Nephron (organoid): ENCODE data around the gene CUBN.
A peak's percentile ranks its signal among the peaks of the same experiment; 100 is the strongest.

ENCODE experiments used
- H3K27ac Mint-ChIP-seq, 3 experiments: 2 replicates each; pipeline ENCODE4 v1.8.0; 2020; ENCODE audit warnings: mixed read lengths in 3 of 3, mild to moderate bottlenecking in 2 of 3, moderate library complexity in 1 of 3
- H3K27me3 Mint-ChIP-seq: 2 replicates; pipeline ENCODE4 v1.8.0; 2021; ENCODE audit warnings: low read depth, mild to moderate bottlenecking, moderate library complexity, mixed read lengths
- H3K36me3 Mint-ChIP-seq: 2 replicates; pipeline ENCODE4 v1.8.0; 2020; ENCODE audit warnings: low read depth, mixed read lengths
- H3K4me1 Mint-ChIP-seq: 2 replicates; pipeline ENCODE4 v1.8.0; 2020; ENCODE audit warnings: mixed read lengths
- H3K4me3 Mint-ChIP-seq, 3 experiments: 2 replicates each; pipeline ENCODE4 v1.8.0; 2020; ENCODE audit warnings: mild to moderate bottlenecking in 3 of 3, mixed read lengths in 3 of 3, moderate library complexity in 2 of 3
- H3K9me3 Mint-ChIP-seq: 2 replicates; pipeline ENCODE4 v1.8.0; 2020; ENCODE audit warnings: mixed read lengths
- TF ChIP-seq, protein P1 (sequence below), 3 experiments: fragments of 200-600 bp; sonication (generic); IDR thresholded peaks; one replicate each; pipeline ENCODE4 v1.5.0; 2021; ENCODE audit warnings: antibody characterized with exemption in 3 of 3; ENCODE audit not compliant: unreplicated experiment in 3 of 3

The CUBN gene

DNA sequence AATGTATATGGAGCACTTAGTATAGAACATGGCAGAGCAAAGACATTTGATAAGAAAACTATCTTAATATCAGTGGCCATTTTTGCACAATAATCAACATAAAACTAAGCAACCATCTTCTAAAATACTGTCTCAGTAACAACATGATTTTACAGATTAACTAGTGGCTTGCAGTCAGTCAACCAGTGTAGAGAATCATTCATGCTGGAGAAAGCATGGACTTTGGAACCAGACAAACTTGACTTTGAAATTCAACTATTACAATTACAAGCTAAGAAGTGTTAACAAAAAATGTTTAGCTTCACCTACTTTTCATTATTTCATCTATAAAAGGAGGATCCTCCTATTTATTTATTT lies 27.7 kb downstream of the CUBN start:
- TF ChIP-seq, protein P1, sequence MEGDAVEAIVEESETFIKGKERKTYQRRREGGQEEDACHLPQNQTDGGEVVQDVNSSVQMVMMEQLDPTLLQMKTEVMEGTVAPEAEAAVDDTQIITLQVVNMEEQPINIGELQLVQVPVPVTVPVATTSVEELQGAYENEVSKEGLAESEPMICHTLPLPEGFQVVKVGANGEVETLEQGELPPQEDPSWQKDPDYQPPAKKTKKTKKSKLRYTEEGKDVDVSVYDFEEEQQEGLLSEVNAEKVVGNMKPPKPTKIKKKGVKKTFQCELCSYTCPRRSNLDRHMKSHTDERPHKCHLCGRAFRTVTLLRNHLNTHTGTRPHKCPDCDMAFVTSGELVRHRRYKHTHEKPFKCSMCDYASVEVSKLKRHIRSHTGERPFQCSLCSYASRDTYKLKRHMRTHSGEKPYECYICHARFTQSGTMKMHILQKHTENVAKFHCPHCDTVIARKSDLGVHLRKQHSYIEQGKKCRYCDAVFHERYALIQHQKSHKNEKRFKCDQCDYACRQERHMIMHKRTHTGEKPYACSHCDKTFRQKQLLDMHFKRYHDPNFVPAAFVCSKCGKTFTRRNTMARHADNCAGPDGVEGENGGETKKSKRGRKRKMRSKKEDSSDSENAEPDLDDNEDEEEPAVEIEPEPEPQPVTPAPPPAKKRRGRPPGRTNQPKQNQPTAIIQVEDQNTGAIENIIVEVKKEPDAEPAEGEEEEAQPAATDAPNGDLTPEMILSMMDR (IDR thresholded peaks at IDR 0.05; ENCODE audit: unreplicated experiment in 3 of 3) = no peak
- Mint-ChIP-seq H3K36me3 (peaks cover 3% of the 10 kb centered on the region), H3K9me3 (peaks cover 3% of the 10 kb centered on the region), H3K4me1 (peaks cover 4% of the 10 kb centered on the region), H3K4me3 (peak overlapping the region in 1 of 3 experiments; percentile 9), H3K27me3 (no peaks in the 10 kb centered on the region), H3K27ac (peak overlapping the region; percentile 75 to 94 (median 77))

- H3K27me3 Mint-ChIP-seq = no peaks in the 10 kb centered on the region
- H3K27ac Mint-ChIP-seq = peak overlapping the region; percentile 75 to 94 (median 77)
- H3K9me3 Mint-ChIP-seq = peaks cover 5% of the 10 kb centered on the region
- TF ChIP-seq, protein P1 (IDR thresholded peaks at IDR 0.05; ENCODE audit: unreplicated experiment in 3 of 3) = no peak
- peaks cover 5% of the 10 kb centered on the region for H3K36me3 Mint-ChIP-seq
- peaks cover 4% of the 10 kb centered on the region for H3K4me1 Mint-ChIP-seq
- H3K4me3 Mint-ChIP-seq = peak overlapping the region in 1 of 3 experiments; percentile 13
Observed at GRCh38 chr10:17101257-17101909, 28.2 kb downstream of the CUBN start.

GRCh38 chr10:17100586-17100985 lies 29.0 kb downstream of the CUBN start:
- H3K27me3 Mint-ChIP-seq = no peaks in the 10 kb centered on the region
- peak overlapping the region; percentile 78 to 94 (median 84) for H3K27ac Mint-ChIP-seq
- H3K9me3 Mint-ChIP-seq = peaks cover 10% of the 10 kb centered on the region
- H3K4me1 Mint-ChIP-seq = peaks cover 4% of the 10 kb centered on the region
- TF ChIP-seq, protein P1 (IDR thresholded peaks at IDR 0.05; ENCODE audit: unreplicated experiment in 3 of 3) = no peak
- peak overlapping the region in 1 of 3 experiments; percentile 35 for H3K4me3 Mint-ChIP-seq
- peaks cover 10% of the 10 kb centered on the region for H3K36me3 Mint-ChIP-seq

DNA sequence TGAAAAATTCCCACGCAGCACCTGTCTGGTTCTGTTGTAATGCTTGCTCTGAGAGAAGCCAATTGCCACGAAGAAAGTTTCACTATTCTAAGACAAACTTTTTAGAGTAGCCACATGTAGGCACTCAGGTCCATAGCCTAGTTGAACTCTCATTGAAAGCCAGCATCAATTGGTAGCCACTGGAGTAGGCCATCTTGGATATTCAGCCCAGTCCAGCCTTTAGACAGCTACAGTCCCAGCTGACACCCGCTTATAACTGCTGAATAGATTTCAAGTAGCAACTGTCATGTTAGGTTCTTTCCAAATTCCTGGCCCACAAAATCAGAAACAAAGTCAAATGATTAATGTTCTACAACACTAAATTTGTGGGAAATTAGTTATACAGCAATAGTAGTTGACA lies 31.6 kb downstream of the CUBN start:
- Mint-ChIP-seq H3K9me3 (peaks cover 29% of the 10 kb centered on the region), H3K4me3 (no peak overlapping the region), H3K27ac (no peak overlapping the region), H3K36me3 (peaks cover 31% of the 10 kb centered on the region), H3K27me3 (no peaks in the 10 kb centered on the region), H3K4me1 (peaks cover 11% of the 10 kb centered on the region)
- TF ChIP-seq, protein P1 (IDR thresholded peaks at IDR 0.05; ENCODE audit: unreplicated experiment in 3 of 3) = no peak

GRCh38 chr10:17094844-17095243 lies 34.8 kb downstream of the CUBN start:
- Mint-ChIP-seq H3K9me3 (peaks cover 32% of the 10 kb centered on the region), H3K4me3 (no peak overlapping the region), H3K36me3 (peaks cover 36% of the 10 kb centered on the region), H3K4me1 (peaks cover 10% of the 10 kb centered on the region), H3K27me3 (no peaks in the 10 kb centered on the region), H3K27ac (no peak overlapping the region)
- TF ChIP-seq, protein P1 (IDR thresholded peaks at IDR 0.05; ENCODE audit: unreplicated experiment in 3 of 3) = no peak
